ENCODE measurements around the gene UNC5C. TPM values are rescaled to one million over a fixed set of nuclear protein-coding genes. Genes with fewer than 3 reads are reported as not detected.

Gene UNC5C
- total RNA-seq, 1 donor from 2014 or later = 0.70 TPM

- Mint-ChIP-seq H3K9me3 (ENCODE audit: unreplicated experiment) (no peaks in the 10 kb centered on the region), H3K4me3 (ENCODE audit: unreplicated experiment) (no peak overlapping the region), H3K36me3 (ENCODE audit: unreplicated experiment) (no peaks in the 10 kb centered on the region), H3K4me1 (ENCODE audit: unreplicated experiment) (peaks cover 32% of the 10 kb centered on the region), H3K27ac (ENCODE audit: unreplicated experiment) (no peak overlapping the region), H3K27me3 (ENCODE audit: unreplicated experiment) (no peaks in the 10 kb centered on the region)
- TF ChIP-seq, protein P1, sequence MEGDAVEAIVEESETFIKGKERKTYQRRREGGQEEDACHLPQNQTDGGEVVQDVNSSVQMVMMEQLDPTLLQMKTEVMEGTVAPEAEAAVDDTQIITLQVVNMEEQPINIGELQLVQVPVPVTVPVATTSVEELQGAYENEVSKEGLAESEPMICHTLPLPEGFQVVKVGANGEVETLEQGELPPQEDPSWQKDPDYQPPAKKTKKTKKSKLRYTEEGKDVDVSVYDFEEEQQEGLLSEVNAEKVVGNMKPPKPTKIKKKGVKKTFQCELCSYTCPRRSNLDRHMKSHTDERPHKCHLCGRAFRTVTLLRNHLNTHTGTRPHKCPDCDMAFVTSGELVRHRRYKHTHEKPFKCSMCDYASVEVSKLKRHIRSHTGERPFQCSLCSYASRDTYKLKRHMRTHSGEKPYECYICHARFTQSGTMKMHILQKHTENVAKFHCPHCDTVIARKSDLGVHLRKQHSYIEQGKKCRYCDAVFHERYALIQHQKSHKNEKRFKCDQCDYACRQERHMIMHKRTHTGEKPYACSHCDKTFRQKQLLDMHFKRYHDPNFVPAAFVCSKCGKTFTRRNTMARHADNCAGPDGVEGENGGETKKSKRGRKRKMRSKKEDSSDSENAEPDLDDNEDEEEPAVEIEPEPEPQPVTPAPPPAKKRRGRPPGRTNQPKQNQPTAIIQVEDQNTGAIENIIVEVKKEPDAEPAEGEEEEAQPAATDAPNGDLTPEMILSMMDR (IDR thresholded peaks at IDR 0.05) = no peak
- no peak for DNase-seq (ENCODE audit: extremely low spot score, unreplicated experiment)
Measured at GRCh38 chr4:95272036-95272435, 276.7 kb downstream of the UNC5C start.

- H3K27me3 Mint-ChIP-seq (ENCODE audit: unreplicated experiment) = no peaks in the 10 kb centered on the region
- H3K36me3 Mint-ChIP-seq (ENCODE audit: unreplicated experiment) = no peaks in the 10 kb centered on the region
- H3K27ac Mint-ChIP-seq (ENCODE audit: unreplicated experiment) = no peak overlapping the region
- H3K9me3 Mint-ChIP-seq (ENCODE audit: unreplicated experiment) = no peaks in the 10 kb centered on the region
- peaks cover 41% of the 10 kb centered on the region for H3K4me1 Mint-ChIP-seq (ENCODE audit: unreplicated experiment)
- TF ChIP-seq, protein P1 (IDR thresholded peaks at IDR 0.05) = no peak
- H3K4me3 Mint-ChIP-seq (ENCODE audit: unreplicated experiment) = no peak overlapping the region
- no peak for DNase-seq (ENCODE audit: extremely low spot score, unreplicated experiment)
Measured at GRCh38 chr4:95268819-95269565, 279.8 kb downstream of the UNC5C start.

DNA sequence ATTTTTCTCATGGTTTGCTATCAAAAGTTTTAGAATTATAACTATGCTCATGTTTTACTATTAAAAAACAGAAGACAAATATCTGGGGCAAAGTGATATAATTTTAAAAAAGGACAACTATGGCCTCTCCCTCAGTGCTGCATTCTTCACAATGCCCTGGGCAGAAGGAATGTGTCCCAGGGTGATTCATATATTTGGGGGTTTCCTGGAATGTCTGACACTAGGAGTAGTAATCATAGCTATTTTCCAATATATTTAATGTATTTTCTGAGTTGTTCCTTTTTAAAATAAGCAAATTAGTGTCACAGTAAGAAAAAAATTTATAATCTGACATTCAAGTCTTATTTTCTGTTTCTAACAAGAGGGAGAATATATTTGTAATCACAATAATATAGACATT, 281.7 kb downstream of the UNC5C start:
- TF ChIP-seq, protein P1 (IDR thresholded peaks at IDR 0.05) = no peak
- H3K4me1 Mint-ChIP-seq (ENCODE audit: unreplicated experiment) = peaks cover 38% of the 10 kb centered on the region
- no peak overlapping the region for H3K4me3 Mint-ChIP-seq (ENCODE audit: unreplicated experiment)
- DNase-seq (ENCODE audit: extremely low spot score, unreplicated experiment) = no peak
- no peaks in the 10 kb centered on the region for H3K36me3 Mint-ChIP-seq (ENCODE audit: unreplicated experiment)
- H3K27ac Mint-ChIP-seq (ENCODE audit: unreplicated experiment) = peak overlapping the region; percentile 60
- no peaks in the 10 kb centered on the region for H3K27me3 Mint-ChIP-seq (ENCODE audit: unreplicated experiment)
- H3K9me3 Mint-ChIP-seq (ENCODE audit: unreplicated experiment) = no peaks in the 10 kb centered on the region

GRCh38 chr4:95265814-95266740, 282.7 kb downstream of the UNC5C start:
- Mint-ChIP-seq H3K4me3 (ENCODE audit: unreplicated experiment) (no peak overlapping the region), H3K9me3 (ENCODE audit: unreplicated experiment) (no peaks in the 10 kb centered on the region), H3K36me3 (ENCODE audit: unreplicated experiment) (no peaks in the 10 kb centered on the region), H3K27me3 (ENCODE audit: unreplicated experiment) (no peaks in the 10 kb centered on the region), H3K27ac (ENCODE audit: unreplicated experiment) (no peak overlapping the region), H3K4me1 (ENCODE audit: unreplicated experiment) (peaks cover 31% of the 10 kb centered on the region)
- DNase-seq (ENCODE audit: extremely low spot score, unreplicated experiment) = no peak
- TF ChIP-seq, protein P1 (IDR thresholded peaks at IDR 0.05) = no peak

DNA sequence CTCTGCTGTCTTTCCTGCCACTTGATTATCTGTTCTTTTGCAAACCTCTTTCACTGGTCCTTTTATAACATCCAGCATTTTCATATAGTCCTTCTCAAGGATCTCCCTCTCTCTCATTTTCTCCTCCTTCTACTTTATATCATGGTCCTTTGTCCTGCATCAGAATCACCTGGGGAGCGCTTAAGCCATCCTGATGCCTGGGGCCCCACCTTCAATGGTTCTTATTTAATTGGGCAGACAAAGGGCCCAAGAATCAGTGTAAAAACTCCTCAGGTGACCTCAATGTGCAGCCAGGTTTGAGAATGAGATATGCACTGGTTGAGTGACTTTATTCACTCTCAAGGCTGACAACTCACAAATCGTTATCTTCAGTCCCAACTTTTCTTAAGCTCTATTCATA, 283.9 kb downstream of the UNC5C start:
- H3K9me3 Mint-ChIP-seq (ENCODE audit: unreplicated experiment) = no peaks in the 10 kb centered on the region
- TF ChIP-seq, protein P1 (IDR thresholded peaks at IDR 0.05) = no peak
- no peaks in the 10 kb centered on the region for H3K36me3 Mint-ChIP-seq (ENCODE audit: unreplicated experiment)
- no peak overlapping the region for H3K4me3 Mint-ChIP-seq (ENCODE audit: unreplicated experiment)
- DNase-seq (ENCODE audit: extremely low spot score, unreplicated experiment) = no peak
- no peak overlapping the region for H3K27ac Mint-ChIP-seq (ENCODE audit: unreplicated experiment)
- no peaks in the 10 kb centered on the region for H3K27me3 Mint-ChIP-seq (ENCODE audit: unreplicated experiment)
- peaks cover 24% of the 10 kb centered on the region for H3K4me1 Mint-ChIP-seq (ENCODE audit: unreplicated experiment)

All from osteocyte (in vitro differentiated cells).